Panc1 (cell line): ENCODE data around the gene CDH9. TPM values are rescaled to one million over a fixed set of nuclear protein-coding genes. Genes with fewer than 3 reads are reported as not detected.
A peak's percentile ranks its signal among the peaks of the same experiment; 100 is the strongest.

Experiments used
- ATAC-seq: fragments of 200-7000 bp; cut with Tn5 transposase; 2 replicates; pipeline ENCODE4 v1.9.1; 2020; ENCODE audit warnings: mild to moderate bottlenecking, moderate library complexity
- BruUV-seq: library from RNA; stranded (reverse); fragments of 400-500 nt; replicated peaks from 2 replicates; lab custom pipeline; 2021; lab: Mats Ljungman, UMichigan
- CTCF ChIA-PET: fragments of 300-600 bp; sonication (Branson Sonifier 250); formaldehyde crosslinking; loops from one replicate; lab custom pipeline; 2022; ENCODE audit warnings: antibody characterized with exemption; lab: Charles Lee
- POLR2A ChIA-PET: fragments of 300-600 bp; sonication (Branson Sonifier 250); formaldehyde crosslinking; loops from one replicate; lab custom pipeline; 2022; ENCODE audit warnings: antibody characterized with exemption; lab: Charles Lee
- DNase-seq: peaks from one replicate; pipeline ENCODE4 v3.0.0-alpha.2; 2010; ENCODE audit warnings: low read depth, low spot score
- H3K27ac ChIP-seq: 2 replicates; pipeline ENCODE4 v1.5.1; 2011; ENCODE audit warnings: mild to moderate bottlenecking, low read length, inconsistent platforms
- H3K27me3 ChIP-seq: fragments of 200-500 bp; sonication (Bioruptor generic); 2 replicates; pipeline ENCODE4 v1.6.0; 2014; ENCODE audit warnings: low read length, inconsistent platforms; ENCODE audit not compliant: control insufficient read depth, insufficient read depth
- H3K36me3 ChIP-seq: fragments of 200-500 bp; sonication (Bioruptor generic); 2 replicates; pipeline ENCODE4 v1.5.1; 2014; ENCODE audit warnings: inconsistent platforms, mild to moderate bottlenecking, low read length, moderate library complexity; ENCODE audit not compliant: control insufficient read depth, insufficient read depth
- H3K4me1 ChIP-seq: 2 replicates; pipeline ENCODE4 v1.5.1; 2011; ENCODE audit warnings: inconsistent platforms, mild to moderate bottlenecking, low read length, moderate library complexity; ENCODE audit not compliant: control insufficient read depth, insufficient read depth
- H3K4me3 ChIP-seq, 2 experiments: 2 replicates each; pipeline ENCODE4 v1.5.1; 2011 to 2012; ENCODE audit warnings: low read depth in 2 of 2, low read length in 2 of 2, mild to moderate bottlenecking in 2 of 2, inconsistent platforms in 1 of 2, moderate library complexity in 1 of 2
- H3K9me3 ChIP-seq: fragments of 200-500 bp; sonication (Bioruptor generic); 2 replicates; pipeline ENCODE4 v1.5.1; 2014; ENCODE audit warnings: low read depth, mild to moderate bottlenecking, inconsistent platforms, low read length, moderate library complexity; ENCODE audit not compliant: control insufficient read depth, insufficient read depth
- CTCF ChIP-seq: fragments of 450-650 bp; IDR thresholded peaks from 2 replicates; pipeline ENCODE4 v1.5.1; 2017; ENCODE audit warnings: mild to moderate bottlenecking
- POLR2AphosphoS5 ChIP-seq: IDR thresholded peaks from 2 replicates; pipeline ENCODE4 v1.6.1; 2012; ENCODE audit warnings: mild to moderate bottlenecking, low read depth, low read length, moderate library complexity
- REST ChIP-seq, 2 experiments: IDR thresholded peaks; 2 replicates each; pipeline ENCODE4 v1.6.1; 2011 to 2012; ENCODE audit warnings: low read depth in 2 of 2, control low read depth in 1 of 2, low read length in 1 of 2, mild to moderate bottlenecking in 1 of 2, moderate library complexity in 1 of 2; ENCODE audit not compliant: insufficient read depth in 1 of 2
- SIN3A ChIP-seq: IDR thresholded peaks from 2 replicates; pipeline ENCODE4 v1.6.1; 2012; ENCODE audit warnings: low read depth, mild to moderate bottlenecking, low read length, moderate library complexity, borderline replicate concordance; ENCODE audit not compliant: insufficient read depth
- TCF7L2 ChIP-seq: IDR thresholded peaks from 2 replicates; pipeline ENCODE4 v1.6.1; 2011; ENCODE audit warnings: mild to moderate bottlenecking, low read depth, low read length, inconsistent platforms
- in situ Hi-C: cut with HindIII; loops from 2 replicates; pipeline ENCODE4 v1.10.0; 2016; ENCODE audit warnings: low sequenced_read_pairs, low pct_unique_long_range_greater_than_20kb
- intact Hi-C: fragments of 100-400 bp; cut with micrococcal nuclease; formaldehyde crosslinking; loops from one replicate; pipeline ENCODE4 v1.10.0; 2022; ENCODE audit not compliant: unreplicated experiment
- total RNA-seq: library from RNA; stranded (reverse); gene quantifications from one replicate; pipeline ENCODE4 v1.2.1, GENCODE V29; 2021; ENCODE audit not compliant: unreplicated experiment

Gene CDH9
- total RNA-seq, 1 experiment from 2014 or later, result 0.10 TPM

- Histone ChIP-seq H3K27me3 (no peaks in the 10 kb centered on the region), H3K36me3 (no peaks in the 10 kb centered on the region), H3K4me3 (no peak overlapping the region), H3K4me1 (peaks cover 24% of the 10 kb centered on the region), H3K27ac (peak overlapping the region; percentile 25; the same call in 1 of the 2 replicates), H3K9me3 (no peaks in the 10 kb centered on the region)
- POLR2A ChIA-PET, result interaction anchor here (0.7 kb wide), 1 partner anchor 51 kb away, joined by 3 read pairs; no protein-coding TSS in a partner anchor
- DNase-seq (no peak), ATAC-seq (no peak)
- TF ChIP-seq TCF7L2 (no peak), POLR2AphosphoS5 (no peak), REST (IDR thresholded peaks at IDR 0.05; ENCODE audit: insufficient read depth in 1 of 2, low read depth in 2 of 2, low read length in 1 of 2) (no peak)
- CTCF ChIA-PET, result no interaction called here
- in situ Hi-C loops, result no loop called here
- no TSS peak for BruUV-seq
- intact Hi-C loops, result loop anchor here (1.0 kb wide), 1 partner anchor 7 kb away; no protein-coding TSS in a partner anchor
These were observed 194.7 kb downstream of the CDH9 start for GRCh38 chr5:26843677-26844076.

- no peak for TF ChIP-seq CTCF
- TF ChIP-seq REST (IDR thresholded peaks at IDR 0.05; ENCODE audit: insufficient read depth in 1 of 2, low read depth in 2 of 2, low read length in 1 of 2), result no peak
- no peak for TF ChIP-seq TCF7L2
- TF ChIP-seq SIN3A, result no peak
- H3K27ac ChIP-seq, result no peak overlapping the region
- ChIA-PET CTCF (no interaction called here), POLR2A (no interaction called here)
- ATAC-seq, result no peak
- no TSS peak for BruUV-seq
- no peak for DNase-seq
- intact Hi-C loops, result no loop called here
- H3K36me3 ChIP-seq, result no peaks in the 10 kb centered on the region
- in situ Hi-C loops, result no loop called here
- no peak overlapping the region for H3K4me3 ChIP-seq
- H3K9me3 ChIP-seq, result no peaks in the 10 kb centered on the region
- H3K4me1 ChIP-seq, result no peaks in the 10 kb centered on the region
- H3K27me3 ChIP-seq, result no peaks in the 10 kb centered on the region
These were observed 204.8 kb downstream of the CDH9 start for GRCh38 chr5:26833596-26833995.
